HAP-1 (cell line): Measurements from ENCODE around the gene CAP1.
"Not testable (repeated sequence)": the region's sequence is repeated elsewhere in the genome, so short reads cannot be mapped to it uniquely, and the experiment has no call there.

Source experiments
- DNase-seq, 2 experiments: peaks; one replicate each; pipeline ENCODE4 v3.0.0-alpha.2; 2016 to 2020; ENCODE audit warnings: low spot score in 2 of 2
- H3K27me3 ChIP-seq: fragments of 250-450 bp; sonication (Bioruptor Pico); 2 replicates; pipeline ENCODE4 v1.5.1; 2020; ENCODE audit warnings: low read depth, mild to moderate bottlenecking, moderate library complexity
- H3K36me3 ChIP-seq: fragments of 250-450 bp; sonication (Bioruptor Pico); replicated peaks from 2 replicates; pipeline ENCODE4 v1.5.1; 2020; ENCODE audit warnings: mild to moderate bottlenecking
- H3K4me1 ChIP-seq: fragments of 250-450 bp; sonication (Bioruptor Pico); 2 replicates; pipeline ENCODE4 v1.5.1; 2020; ENCODE audit warnings: mild to moderate bottlenecking
- H3K4me3 ChIP-seq: fragments of 250-450 bp; sonication (Bioruptor Pico); 2 replicates; pipeline ENCODE4 v1.5.1; 2020; ENCODE audit warnings: mild to moderate bottlenecking, moderate library complexity
- H3K9me3 ChIP-seq: fragments of 250-450 bp; sonication (Bioruptor Pico); 2 replicates; pipeline ENCODE4 v1.5.1; 2020; ENCODE audit warnings: mild to moderate bottlenecking, moderate library complexity
- in situ Hi-C: fragments of 300-500 bp; cut with MboI; formaldehyde crosslinking; loops from 3 replicates; pipeline ENCODE4 v1.14.3; 2020; ENCODE audit warnings: low sequenced_read_pairs, inconsistent platforms, mixed read lengths

The CAP1 gene

GRCh38 chr1:40079774-40080400 lies 39.4 kb downstream of the CAP1 start:
- H3K27me3 ChIP-seq, result no peaks in the 10 kb centered on the region
- H3K36me3 ChIP-seq, result peaks cover 52% of the 10 kb centered on the region
- in situ Hi-C loops, result loop anchor here (5.0 kb wide), 1 partner anchor 257 kb away; no protein-coding TSS in a partner anchor

GRCh38 chr1:40081871-40082270 lies 41.3 kb downstream of the CAP1 start:
- Histone ChIP-seq H3K27me3 (no peaks in the 10 kb centered on the region), H3K4me1 (no peaks in the 10 kb centered on the region), H3K36me3 (peaks cover 40% of the 10 kb centered on the region), H3K9me3 (no peaks in the 10 kb centered on the region), H3K4me3 (no peak overlapping the region)
- no peak for DNase-seq
- in situ Hi-C loops, result loop anchor here (5.0 kb wide), 1 partner anchor 255 kb away; no protein-coding TSS in a partner anchor

More at GRCh38 chr1:40079774-40080400, 39.4 kb downstream of the CAP1 start:
- DNase-seq, result no peak
- Histone ChIP-seq H3K4me1 (no peaks in the 10 kb centered on the region), H3K9me3 (no peaks in the 10 kb centered on the region), H3K4me3 (no peak overlapping the region)

GRCh38 chr1:40084750-40085149 lies 44.2 kb downstream of the CAP1 start:
- DNase-seq, result peak; percentile 9 to 77
- H3K9me3 ChIP-seq, result not testable (repeated sequence)
- in situ Hi-C loops, result loop anchor here (5.0 kb wide), 1 partner anchor 253 kb away; no protein-coding TSS in a partner anchor

GRCh38 chr1:40090652-40091355 lies 50.3 kb downstream of the CAP1 start:
- no peak for DNase-seq
- Histone ChIP-seq H3K36me3 (peaks cover 34% of the 10 kb centered on the region), H3K27me3 (no peaks in the 10 kb centered on the region), H3K9me3 (no peaks in the 10 kb centered on the region), H3K4me3 (no peak overlapping the region), H3K4me1 (peaks cover 4% of the 10 kb centered on the region)
- in situ Hi-C loops, result no loop called here

More at GRCh38 chr1:40084750-40085149, 44.2 kb downstream of the CAP1 start:
- not testable (repeated sequence) for H3K4me1 ChIP-seq, H3K27me3 ChIP-seq, H3K4me3 ChIP-seq
- peaks cover 27% of the 10 kb centered on the region for H3K36me3 ChIP-seq

- H3K27me3 ChIP-seq, result no peaks in the 10 kb centered on the region
- DNase-seq, result no peak
- H3K9me3 ChIP-seq, result no peaks in the 10 kb centered on the region
- in situ Hi-C loops, result no loop called here
- H3K36me3 ChIP-seq, result peaks cover 33% of the 10 kb centered on the region
- peaks cover 11% of the 10 kb centered on the region for H3K4me1 ChIP-seq
- H3K4me3 ChIP-seq, result no peak overlapping the region
Observed at GRCh38 chr1:40092241-40092640, 51.7 kb downstream of the CAP1 start.

- in situ Hi-C loops, result no loop called here
Observed at GRCh38 chr1:40092706-40093639, 52.4 kb downstream of the CAP1 start.

GRCh38 chr1:40094466-40095110 lies 54.1 kb downstream of the CAP1 start:
- in situ Hi-C loops, result no loop called here
- DNase-seq, result peak; percentile 16 to 30
- Histone ChIP-seq H3K4me3 (no peak overlapping the region), H3K27me3 (no peaks in the 10 kb centered on the region), H3K4me1 (peaks cover 17% of the 10 kb centered on the region), H3K36me3 (peaks cover 23% of the 10 kb centered on the region), H3K9me3 (no peaks in the 10 kb centered on the region)

More at GRCh38 chr1:40092706-40093639, 52.4 kb downstream of the CAP1 start:
- H3K9me3 ChIP-seq, result no peaks in the 10 kb centered on the region
- no peak overlapping the region for H3K4me3 ChIP-seq
- H3K36me3 ChIP-seq, result peaks cover 32% of the 10 kb centered on the region
- no peak for DNase-seq
- H3K4me1 ChIP-seq, result peaks cover 17% of the 10 kb centered on the region
- no peaks in the 10 kb centered on the region for H3K27me3 ChIP-seq

GRCh38 chr1:40095806-40096205 lies 55.3 kb downstream of the CAP1 start:
- DNase-seq, result no peak
- H3K4me3 ChIP-seq, result no peak overlapping the region
- in situ Hi-C loops, result no loop called here

GRCh38 chr1:40096646-40096976 lies 56.1 kb downstream of the CAP1 start:
- no peaks in the 10 kb centered on the region for H3K27me3 ChIP-seq
- peak overlapping the region; percentile 65 for H3K4me3 ChIP-seq
- H3K4me1 ChIP-seq, result peaks cover 17% of the 10 kb centered on the region
- in situ Hi-C loops, result no loop called here
- H3K9me3 ChIP-seq, result 0 out of 2 replicates have a peak, but pooled peaks cover 3% of the 10 kb centered on the region
- no peak for DNase-seq
- peaks cover 9% of the 10 kb centered on the region; the same call in 1 of the 2 replicates for H3K36me3 ChIP-seq

More at GRCh38 chr1:40095806-40096205, 55.3 kb downstream of the CAP1 start:
- Histone ChIP-seq H3K36me3 (peaks cover 12% of the 10 kb centered on the region), H3K9me3 (no peaks in the 10 kb centered on the region), H3K4me1 (peaks cover 17% of the 10 kb centered on the region), H3K27me3 (no peaks in the 10 kb centered on the region)

GRCh38 chr1:40096977-40097782 lies 56.7 kb downstream of the CAP1 start, which contains the start of gene PPT1:
Gene PPT1 (minus strand): TSS chr1:40097252. CDS start chr1:40097238, 14 bp downstream.
- H3K4me3 ChIP-seq, result peak within 1 kb of the TSS; percentile 65
- H3K27me3 ChIP-seq, result no peaks in the 10 kb centered on the region
- H3K9me3 ChIP-seq, result 0 out of 2 replicates have a peak, but pooled peaks cover 4% of the 10 kb centered on the region
- DNase-seq, result peak; percentile 66 to 88
- peaks cover 5% of the 10 kb centered on the region; the same call in 1 of the 2 replicates for H3K36me3 ChIP-seq
- in situ Hi-C loops, result no loop called here
- peaks cover 17% of the 10 kb centered on the region for H3K4me1 ChIP-seq

- Histone ChIP-seq H3K36me3 (no peaks in the 10 kb centered on the region), H3K4me3 (no peak overlapping the region), H3K9me3 (peaks cover 10% of the 10 kb centered on the region; the same call in 1 of the 2 replicates), H3K27me3 (no peaks in the 10 kb centered on the region), H3K4me1 (peaks cover 6% of the 10 kb centered on the region; the same call in 1 of the 2 replicates)
- DNase-seq, result no peak
- in situ Hi-C loops, result no loop called here
Observed at GRCh38 chr1:40102038-40102437, 61.5 kb downstream of the CAP1 start.

- no peaks in the 10 kb centered on the region for H3K4me1 ChIP-seq
- DNase-seq, result no peak
- H3K27me3 ChIP-seq, result no peaks in the 10 kb centered on the region
- in situ Hi-C loops, result no loop called here
- no peak overlapping the region for H3K4me3 ChIP-seq
- peaks cover 10% of the 10 kb centered on the region; the same call in 1 of the 2 replicates for H3K9me3 ChIP-seq
- no peaks in the 10 kb centered on the region for H3K36me3 ChIP-seq
Observed at GRCh38 chr1:40102896-40103295, 62.4 kb downstream of the CAP1 start.
